ENCODE measurements around the gene GIMAP5.
A peak's percentile ranks its signal among the peaks of the same experiment; 100 is the strongest.
"Not testable (repeated sequence)": the region's sequence is repeated elsewhere in the genome, so short reads cannot be mapped to it uniquely, and the experiment has no call there.

Gene GIMAP5

DNA sequence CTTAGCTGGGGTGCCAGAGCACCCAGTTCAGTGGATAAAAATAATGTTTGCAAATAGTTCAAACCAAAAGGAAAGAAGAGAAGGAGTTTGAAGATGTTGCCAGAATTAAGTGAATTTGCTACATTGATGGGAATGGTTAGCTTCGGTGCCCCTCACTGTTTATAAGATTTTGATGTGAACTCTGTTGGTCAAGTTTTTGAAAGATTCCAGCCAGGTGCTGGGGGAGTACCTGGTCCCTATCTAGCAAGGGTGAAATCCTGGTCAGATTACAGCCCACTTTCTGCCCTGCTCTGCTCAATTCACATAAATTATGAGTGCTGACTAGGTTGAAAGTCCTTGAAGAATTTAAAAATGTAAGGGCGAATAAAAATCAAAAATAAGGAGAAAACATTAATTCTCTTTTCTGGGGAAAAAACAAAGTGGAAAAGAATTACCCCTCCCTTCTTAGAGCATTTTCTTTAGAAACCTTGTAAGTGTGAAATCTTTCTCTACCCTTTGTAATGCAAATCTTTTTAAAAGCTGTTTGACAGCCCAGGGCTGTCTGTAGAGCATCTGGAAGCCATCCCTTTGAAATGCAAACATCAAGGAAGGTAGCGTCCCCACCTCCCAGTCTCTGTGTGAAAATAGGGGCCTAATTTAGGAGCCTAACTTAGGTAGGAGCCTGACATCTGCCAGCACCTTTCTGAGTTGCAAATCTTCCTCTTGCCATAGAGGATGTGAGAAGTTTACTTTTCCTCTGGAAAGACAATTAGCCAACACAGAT lies 1.4 kb upstream of the GIMAP5 start:
- no peak for DNase-seq

DNA sequence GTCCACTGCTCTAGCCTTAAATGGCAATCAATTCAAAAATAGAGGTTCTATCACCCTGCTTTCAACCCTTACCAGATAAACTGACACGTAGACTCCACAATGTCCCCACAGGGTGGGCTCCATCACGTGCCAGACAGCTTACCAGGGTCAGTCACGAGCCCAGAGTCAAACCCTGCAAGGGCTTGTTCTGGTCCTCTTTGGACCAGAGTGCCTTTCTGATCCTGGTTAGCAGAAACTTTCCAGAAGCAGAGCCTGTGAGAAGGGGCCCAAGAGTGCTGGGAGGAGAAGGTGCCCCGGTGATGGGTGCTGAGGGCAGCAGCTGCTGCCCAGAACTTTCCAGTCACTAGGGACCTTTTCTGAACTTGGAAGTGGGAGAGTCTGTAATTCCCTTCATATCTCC lies 354 bp upstream of the GIMAP5 start:
- DNase-seq, result no peak

DNA sequence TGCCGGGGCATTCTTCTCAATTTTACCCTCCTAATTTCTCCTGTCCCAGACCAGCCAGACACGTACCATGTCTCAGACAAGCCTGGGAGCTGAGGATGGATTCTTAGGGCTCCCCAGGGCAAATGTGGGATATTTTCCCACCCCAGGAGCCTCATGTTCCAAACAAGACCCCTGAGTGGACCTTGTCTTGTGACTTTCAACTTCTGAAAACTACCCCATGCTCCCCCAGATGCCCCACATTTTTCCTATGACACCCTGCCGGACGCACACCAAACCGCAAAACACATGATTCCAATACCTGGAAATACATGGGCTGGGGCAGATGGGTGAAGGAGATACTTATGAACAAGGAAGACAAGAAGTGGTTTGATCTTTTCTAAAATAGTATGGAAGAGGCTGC lies 874 bp downstream of the GIMAP5 start:
- no peak for DNase-seq

DNA sequence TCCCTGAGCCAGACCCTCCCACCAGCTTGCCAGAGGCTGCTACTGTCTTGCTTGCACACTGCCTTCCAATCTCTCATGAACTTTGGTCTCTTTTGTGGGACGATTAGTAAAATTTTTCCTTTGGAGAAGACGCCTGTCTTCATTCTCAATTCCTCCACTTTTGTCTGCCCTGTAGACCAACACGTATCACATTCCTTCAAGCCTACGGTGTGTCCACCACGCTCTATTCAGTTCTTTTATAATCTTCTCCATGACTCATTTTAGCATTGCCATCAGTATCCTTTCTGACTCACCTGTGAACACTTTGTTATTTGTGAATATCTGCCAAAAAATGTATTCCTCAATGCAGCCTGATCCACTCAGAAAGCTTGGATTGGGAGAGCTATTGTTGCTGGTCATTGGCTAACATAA lies 1.4 kb downstream of the GIMAP5 start:
- DNase-seq, result no peak

DNA sequence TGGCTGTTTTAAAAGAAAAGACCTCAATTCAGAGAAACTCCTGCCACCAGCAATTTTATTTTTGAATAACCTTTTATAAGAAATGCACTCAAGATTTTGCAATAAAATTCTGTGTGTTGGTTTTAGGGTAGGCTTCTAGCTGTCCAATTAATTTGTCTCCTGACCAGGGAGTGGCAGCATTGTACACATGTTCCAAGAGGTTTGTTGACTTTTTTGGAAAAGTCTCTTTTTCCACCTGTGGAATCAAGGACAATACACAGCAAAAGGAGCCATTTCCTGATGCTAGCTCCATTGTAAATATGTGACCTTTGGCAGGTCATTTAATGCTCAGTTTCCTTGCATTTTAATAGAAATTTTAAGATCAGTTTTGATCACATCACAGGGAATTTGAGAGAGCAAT lies 1.8 kb downstream of the GIMAP5 start:
- DNase-seq, result no peak

DNA sequence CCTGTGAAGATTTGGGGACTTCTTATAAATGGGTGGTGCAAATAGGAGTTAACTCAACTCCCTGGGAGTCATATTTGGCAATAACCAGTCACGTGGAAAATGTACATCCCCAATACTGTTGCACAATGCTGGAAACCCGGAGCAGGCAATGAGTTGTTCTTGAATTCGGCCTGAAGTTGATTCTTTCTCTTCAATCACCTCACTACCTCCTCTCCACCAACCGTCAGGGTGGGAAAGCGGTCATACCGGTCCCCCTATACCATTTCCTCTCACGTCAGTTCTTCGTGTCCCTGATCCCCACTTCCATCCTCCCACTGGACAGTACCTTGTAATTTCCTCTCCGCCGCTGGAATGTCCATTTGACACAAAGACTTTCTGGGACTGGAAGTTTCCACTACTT lies 2.8 kb downstream of the GIMAP5 start:
- no peak for DNase-seq

DNA sequence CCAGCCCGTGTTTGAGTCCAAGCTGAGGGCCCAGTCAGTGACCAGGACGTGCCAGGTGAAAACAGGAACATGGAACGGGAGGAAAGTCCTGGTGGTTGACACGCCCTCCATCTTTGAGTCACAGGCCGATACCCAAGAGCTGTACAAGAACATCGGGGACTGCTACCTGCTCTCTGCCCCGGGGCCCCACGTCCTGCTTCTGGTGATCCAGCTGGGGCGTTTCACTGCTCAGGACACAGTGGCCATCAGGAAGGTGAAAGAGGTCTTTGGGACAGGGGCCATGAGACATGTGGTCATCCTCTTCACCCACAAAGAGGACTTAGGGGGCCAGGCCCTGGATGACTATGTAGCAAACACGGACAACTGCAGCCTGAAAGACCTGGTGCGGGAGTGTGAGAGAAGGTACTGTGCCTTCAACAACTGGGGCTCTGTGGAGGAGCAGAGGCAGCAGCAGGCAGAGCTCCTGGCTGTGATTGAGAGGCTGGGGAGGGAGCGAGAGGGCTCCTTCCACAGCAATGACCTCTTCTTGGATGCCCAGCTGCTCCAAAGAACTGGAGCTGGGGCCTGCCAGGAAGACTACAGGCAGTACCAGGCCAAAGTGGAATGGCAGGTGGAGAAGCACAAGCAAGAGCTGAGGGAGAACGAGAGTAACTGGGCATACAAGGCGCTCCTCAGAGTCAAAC lies 5.2 kb downstream of the GIMAP5 start:
- DNase-seq, result no peak

DNA sequence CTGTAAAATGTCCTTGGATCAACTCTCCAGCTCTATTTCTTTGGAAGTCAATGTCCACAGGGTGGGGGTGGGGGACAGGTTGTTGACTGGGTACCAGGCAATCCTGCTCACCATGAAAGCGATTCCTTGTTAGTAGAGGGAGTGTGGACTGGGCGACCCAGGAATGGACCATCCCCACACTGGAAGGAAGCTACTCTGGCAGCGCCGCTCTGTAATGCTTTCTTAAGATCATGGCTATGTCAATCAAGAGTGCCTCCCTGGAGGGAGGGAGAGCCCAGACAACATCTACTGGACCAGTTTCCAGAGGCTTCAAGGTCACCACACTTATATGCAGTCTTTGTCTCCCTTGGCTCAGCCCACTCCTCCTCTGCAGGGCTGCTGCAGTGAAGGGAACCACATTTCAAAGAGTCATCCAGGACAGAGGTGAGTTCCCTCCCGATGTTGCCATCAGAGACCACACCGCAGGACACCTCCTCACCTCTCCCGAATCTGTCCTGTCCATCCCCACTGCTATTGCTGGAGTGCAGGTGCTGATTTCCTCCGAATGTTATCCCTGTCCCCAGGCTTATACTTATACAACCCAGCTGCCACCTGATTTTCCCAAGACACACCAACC lies 6.9 kb downstream of the GIMAP5 start:
- no peak for DNase-seq

DNA sequence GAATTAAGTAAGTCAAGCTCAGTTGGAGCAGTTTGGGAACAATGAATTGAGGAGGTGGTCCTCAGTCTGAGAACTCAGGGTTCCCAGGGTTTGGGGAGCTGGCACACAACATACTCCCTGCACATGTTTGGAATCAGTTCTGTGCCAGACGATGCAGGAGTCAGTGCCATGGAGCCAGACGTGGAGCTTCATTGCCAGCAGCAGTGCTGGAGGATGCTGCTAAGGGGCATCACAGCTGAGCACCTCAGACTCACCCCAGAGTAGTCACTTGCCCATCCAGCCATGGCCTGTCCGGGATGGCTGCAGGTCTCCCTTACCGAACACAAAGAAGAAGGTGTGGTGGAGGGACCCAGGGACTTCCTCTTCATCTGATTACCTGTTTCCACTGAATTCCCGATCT lies 7.9 kb downstream of the GIMAP5 start:
- DNase-seq, result no peak

DNA sequence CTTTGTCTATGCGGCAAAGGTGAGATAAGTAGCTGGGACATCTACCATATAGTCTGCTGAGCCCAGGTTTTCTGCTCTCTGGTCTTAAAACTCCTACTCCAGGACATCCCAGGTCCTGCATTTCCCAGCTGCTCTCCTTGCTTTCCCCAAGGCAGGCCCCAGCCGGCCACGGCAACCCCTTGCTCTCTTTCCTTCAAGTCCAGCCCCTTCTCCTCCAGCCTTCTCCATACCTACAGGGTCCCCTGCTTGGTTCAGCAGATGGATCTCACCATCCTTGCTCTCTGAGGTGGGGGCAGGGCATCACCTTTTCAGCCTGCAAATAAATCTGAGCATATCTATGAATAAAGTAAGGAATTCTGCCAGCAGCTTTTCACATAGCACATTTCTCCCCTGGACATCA lies 8.7 kb downstream of the GIMAP5 start:
- DNase-seq, result no peak

DNA sequence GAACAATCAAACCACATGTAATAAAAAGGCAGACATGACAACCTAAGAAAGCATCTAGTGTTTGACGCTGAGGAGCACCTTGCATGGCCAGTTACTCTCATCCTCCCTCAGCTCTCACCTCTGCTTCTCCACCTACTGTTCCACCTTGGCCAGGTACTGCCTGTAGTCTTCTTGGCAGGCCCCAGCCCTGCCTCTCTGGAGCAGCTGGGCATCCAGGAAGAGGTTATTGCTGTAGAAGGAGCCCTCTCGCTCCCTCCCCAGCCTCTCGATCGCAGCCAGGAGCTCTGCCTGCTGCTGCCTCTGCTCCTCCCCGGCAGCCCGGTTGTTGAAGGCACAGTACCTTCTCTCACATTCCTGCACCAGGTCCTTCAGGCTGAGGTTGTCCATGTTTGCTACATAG lies 9.7 kb downstream of the GIMAP5 start:
- no peak for DNase-seq

DNA sequence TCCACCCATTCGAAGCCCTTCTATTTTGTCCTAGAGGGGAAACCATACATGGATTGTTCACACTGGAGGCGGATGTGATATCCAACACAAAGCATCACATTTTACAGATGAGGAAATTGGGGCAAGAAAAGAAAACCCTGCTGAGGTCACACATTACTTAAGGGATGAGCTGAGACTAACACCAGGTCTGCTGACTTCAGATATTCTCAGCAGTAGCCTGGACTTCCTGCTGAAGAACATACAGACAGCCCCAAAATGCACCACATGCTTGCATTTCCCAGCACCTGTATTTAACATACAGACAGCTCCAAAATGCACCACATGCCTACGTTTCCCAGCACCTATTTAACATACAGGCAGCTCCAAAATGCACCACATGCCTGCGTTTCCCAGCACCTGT lies 11.2 kb downstream of the GIMAP5 start:
- no peak for DNase-seq

DNA sequence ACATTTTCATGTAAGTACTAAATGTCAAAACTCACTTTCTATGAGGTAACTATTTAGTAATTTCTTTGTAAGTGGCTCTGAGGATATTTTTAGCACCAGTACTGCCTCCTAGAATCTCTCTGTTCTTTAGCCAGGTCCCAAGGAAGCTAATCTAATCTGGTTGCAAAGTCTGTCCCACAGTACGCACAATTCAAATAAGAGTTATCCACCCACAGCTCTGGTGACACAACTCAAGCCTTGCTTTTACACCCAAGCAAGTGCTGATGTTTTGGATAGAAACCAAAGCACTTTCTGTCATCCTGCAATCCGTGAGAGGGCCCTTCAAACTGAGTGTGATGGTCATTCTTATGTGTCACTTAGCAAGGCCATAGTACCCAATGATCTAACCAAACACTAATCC lies 14.5 kb downstream of the GIMAP5 start:
- no peak for DNase-seq

DNA sequence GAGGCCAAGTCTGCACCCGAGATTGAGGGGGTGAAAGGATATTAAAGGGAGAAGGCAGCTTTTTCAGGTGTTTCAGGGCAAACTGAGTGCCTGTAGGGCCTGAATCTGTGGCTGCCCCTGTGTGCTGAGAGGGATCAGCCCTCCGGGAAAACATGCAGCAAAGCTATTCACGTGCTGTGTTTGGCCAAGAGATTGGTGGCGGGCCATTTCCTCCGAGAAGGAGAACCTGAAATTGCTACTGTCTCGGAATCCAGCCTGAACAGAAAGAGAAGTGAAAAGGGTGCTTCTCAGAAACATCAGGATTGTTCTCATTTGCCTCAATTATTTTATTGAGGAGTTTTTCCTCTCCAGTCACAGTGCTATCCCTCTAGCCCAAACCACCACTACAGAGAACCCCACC lies 16.0 kb downstream of the GIMAP5 start:
- no peak for DNase-seq

DNA sequence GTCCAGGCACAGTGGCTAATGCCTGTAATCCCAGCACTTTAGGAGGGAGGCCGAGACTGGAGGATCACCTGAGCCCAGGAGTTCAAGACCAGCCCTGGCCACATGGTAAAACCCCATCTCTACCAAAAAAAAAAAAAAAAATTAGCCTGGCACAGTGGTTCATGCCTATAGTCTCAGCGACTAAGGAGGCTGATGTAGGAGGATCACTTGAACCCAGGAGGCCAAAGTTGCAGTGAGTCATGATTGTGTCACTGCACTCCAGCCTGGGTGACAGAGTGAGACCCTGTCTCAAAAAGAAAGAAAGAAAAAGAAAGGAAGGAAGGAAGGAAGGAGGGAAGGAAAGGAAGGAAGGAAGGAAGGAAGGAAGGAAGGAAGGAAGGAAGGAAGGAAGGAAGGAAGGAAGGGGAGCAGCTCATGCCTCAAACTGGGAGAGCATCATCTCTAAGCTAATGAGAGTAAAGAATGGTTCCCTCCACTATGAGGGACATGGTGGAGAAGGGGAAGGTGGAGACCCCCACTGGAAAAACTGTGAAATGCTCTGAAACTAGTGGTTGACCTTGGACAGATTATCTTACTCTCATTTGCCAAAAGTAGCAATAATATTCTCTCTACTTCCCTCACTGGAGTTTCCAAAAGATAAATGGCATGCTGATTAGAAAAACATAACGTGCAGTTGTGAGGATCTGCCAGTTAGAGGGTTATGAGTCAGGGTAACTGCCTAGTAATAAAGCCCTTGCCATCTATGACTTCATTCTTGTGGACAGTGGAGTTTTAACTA lies 16.8 kb downstream of the GIMAP5 start:
- DNase-seq, result peak in 1 of 2 donors; percentile 87

DNA sequence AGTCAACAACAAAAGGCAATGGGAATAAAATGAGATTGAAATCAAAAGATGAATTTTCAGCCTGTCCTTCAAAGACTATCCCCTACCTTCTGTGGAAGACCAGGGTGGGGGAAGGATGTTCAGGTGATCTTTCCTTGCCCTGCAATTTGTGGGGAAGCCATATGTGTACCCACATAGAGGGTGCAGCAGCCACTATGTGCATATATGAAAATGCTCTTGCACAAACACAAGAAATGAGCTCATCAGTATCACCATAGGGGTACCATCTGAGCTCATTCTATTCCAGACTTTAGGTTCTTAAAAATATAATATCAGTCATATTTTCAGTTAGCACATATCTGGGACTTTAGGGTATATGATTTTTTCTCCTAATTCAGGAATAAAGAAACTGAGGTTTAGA lies 17.7 kb downstream of the GIMAP5 start:
- DNase-seq, result no peak

DNA sequence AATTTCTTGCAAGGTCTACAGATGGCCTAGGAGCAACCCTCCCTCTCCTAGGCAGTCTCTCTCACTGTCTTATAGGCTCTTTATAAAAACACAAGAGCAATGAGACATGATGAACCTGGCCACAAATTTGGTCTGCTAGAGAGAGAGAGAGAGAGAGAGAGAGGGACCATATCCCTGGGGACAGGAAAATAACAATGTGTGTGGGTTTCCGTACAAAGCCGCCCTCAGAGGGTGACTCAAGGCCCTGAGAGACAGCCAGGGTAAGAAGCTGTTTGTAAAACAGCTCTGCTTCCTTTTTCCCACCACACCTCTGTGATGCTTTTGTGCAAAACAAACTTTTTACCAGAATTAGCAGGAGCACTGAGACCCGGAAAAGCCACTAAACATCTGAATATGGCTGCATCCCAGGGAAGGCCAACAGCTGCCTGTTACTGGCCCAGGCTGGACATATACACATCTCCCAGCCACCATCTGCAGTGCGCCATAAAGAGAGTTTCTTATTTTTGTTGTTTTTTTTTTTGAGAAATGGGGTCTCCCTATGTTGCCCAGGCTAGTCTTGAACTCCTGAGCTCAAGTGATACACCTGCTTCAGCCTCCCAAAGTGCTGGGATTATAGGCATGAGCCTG lies 18.4 kb downstream of the GIMAP5 start:
- DNase-seq, result peak in 1 of 2 donors; percentile 89

DNA sequence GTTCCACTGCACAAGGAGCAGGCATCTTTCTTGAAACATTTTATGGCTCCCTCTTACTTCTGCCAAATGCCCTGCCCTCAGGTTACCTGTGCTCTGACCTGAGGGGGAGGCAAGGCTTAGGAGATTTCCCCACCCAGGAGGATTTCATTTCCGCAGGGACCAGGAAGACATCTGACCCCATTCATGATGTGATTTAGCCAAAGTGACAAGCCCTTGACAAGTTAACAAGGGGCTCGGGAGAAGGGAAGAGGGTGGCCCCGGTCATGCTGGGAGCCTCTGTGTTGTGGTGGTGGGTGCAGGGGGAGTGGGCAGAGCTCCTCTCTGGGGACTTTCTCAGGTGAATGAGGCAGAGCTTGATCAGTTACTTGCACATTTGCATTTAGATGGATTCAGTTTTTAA lies 18.9 kb downstream of the GIMAP5 start:
- no peak for DNase-seq

DNA sequence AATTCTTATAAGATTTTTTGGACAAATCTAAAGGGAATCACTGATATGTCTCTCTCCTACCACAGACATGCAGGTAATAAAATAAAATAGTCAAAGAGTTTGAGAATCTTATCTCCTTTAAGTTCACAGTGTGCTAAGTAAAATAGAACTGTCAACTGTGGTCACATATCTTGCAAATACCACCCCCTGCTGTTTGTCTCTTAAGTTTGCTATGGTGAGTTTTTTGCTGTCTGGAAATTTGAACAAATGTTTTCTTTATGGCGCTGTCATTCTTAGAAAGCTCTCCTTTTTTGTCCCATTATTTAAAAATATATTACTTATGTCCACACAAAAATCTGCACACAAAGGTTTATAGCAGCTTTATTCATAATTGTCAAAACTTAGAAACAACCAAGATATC lies 19.6 kb downstream of the GIMAP5 start:
- DNase-seq, result peak in 1 of 2 donors; percentile 38

DNA sequence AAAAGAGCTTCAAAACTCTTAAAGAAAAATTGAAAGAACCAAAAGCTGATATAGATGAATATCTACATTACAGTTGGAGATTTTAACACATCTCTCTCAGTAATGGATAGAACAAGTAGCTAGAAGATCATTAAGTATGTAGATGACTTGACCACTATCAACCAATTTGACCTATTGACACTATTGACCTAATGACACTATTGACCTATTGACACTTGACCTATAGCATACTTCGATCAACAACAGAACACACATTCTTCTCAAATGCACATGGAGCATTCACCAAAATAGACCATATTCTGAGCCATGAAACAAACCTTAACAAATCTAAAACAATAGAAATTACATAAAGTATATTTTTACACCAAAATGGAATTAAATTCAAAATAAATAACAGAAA lies 22.3 kb downstream of the GIMAP5 start:
- DNase-seq, result no peak

DNA sequence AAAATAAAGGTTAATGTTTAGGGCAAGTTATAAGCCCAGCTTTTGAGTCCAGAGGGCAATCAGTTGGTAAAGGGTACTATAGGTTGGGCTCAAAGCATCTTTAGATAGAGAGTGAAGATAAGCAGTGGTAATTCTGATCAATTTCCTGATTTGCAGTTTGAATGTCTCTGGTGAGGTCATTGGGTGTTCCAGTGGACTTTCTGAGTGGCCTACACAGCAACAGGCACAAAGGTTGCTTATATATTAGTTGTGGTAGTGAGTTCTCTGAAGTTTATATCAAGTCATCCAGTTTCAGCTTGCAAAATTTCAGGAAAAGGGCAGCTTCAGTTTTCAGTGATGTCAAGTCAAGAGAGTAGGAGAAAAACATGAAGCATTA lies 29.1 kb downstream of the GIMAP5 start:
- no peak for DNase-seq

DNA sequence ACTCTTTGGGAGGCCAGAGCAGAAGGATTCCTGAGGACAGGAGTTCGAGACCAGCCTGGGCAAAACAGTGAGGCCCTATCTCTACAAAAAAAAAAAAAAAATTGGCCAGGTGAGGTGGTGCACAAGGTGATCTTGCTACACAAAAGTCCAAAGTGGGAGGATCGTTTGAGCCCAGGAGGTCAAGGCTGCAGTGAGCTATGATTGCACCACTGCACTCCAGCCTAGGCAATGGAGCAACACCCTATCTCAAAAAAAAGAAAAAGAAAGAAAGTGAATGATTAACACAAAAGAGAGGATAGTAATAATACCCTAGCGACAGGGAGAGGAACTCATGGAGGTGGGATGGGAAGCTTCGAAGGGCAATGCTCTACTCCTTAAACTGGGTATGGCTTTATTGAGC lies 32.5 kb downstream of the GIMAP5 start:
- no peak for DNase-seq

DNA sequence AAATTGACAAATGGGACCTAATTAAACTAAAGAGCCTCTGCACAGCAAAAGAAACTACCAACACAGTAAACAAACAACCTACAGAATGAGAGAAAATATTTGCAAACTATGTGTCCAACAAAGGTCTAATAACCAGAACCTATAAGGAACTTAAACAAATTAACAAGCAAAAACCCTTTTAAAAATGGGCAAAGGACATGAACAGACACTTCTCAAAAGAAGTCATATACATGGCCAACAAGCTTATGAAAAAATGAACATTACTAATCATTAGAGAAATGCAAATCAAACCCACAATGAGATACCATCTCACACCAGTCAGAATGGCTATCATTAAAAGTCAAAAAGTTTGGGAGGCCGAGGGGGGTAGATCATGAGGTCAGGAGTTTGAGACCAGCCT lies 36.9 kb downstream of the GIMAP5 start:
- DNase-seq, result not testable (repeated sequence)

Data from bone marrow (tissue), 2 donors.